ENCODE results near the gene GPANK1. TPM values are rescaled to one million over a fixed set of nuclear protein-coding genes. Genes with fewer than 3 reads are reported as not detected.

GPANK1 gene
- total and polyA plus RNA-seq, 2 experiments from 2014 or later: 27.5 to 36.2 TPM

DNA sequence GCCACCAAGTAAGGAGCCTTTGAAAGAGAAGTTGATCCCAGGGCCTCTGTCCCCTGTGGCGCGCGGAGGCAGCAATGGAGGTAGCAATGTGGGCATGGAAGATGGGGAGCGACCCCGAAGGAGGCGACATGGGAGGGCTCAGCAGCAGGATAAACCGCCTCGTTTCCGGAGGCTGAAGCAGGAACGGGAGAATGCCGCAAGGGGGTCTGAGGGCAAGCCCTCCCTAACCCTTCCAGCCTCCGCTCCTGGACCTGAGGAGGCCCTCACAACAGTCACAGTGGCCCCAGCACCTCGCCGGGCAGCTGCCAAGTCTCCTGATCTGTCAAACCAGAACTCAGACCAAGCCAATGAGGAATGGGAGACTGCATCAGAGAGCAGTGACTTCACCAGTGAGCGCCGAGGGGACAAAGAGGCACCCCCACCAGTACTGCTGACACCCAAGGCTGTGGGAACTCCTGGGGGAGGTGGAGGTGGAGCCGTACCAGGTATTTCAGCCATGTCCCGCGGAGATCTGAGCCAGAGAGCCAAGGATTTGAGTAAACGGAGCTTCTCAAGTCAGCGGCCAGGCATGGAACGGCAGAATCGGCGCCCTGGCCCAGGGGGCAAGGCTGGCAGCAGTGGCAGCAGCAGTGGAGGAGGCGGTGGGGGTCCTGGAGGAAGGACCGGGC lies 32.4 kb downstream of the GPANK1 start:
- TF ChIP-seq, protein P1, sequence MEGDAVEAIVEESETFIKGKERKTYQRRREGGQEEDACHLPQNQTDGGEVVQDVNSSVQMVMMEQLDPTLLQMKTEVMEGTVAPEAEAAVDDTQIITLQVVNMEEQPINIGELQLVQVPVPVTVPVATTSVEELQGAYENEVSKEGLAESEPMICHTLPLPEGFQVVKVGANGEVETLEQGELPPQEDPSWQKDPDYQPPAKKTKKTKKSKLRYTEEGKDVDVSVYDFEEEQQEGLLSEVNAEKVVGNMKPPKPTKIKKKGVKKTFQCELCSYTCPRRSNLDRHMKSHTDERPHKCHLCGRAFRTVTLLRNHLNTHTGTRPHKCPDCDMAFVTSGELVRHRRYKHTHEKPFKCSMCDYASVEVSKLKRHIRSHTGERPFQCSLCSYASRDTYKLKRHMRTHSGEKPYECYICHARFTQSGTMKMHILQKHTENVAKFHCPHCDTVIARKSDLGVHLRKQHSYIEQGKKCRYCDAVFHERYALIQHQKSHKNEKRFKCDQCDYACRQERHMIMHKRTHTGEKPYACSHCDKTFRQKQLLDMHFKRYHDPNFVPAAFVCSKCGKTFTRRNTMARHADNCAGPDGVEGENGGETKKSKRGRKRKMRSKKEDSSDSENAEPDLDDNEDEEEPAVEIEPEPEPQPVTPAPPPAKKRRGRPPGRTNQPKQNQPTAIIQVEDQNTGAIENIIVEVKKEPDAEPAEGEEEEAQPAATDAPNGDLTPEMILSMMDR (IDR thresholded peaks at IDR 0.05; ENCODE audit: low read depth, low read length): no peak
- Histone ChIP-seq H3K9me3 (ENCODE audit: low read depth) (no peaks in the 10 kb centered on the region), H3K4me1 (ENCODE audit: low read depth) (no peaks in the 10 kb centered on the region), H3K36me3 (peaks cover 92% of the 10 kb centered on the region), H3K4me3 (no peak overlapping the region), H3K27ac (peak overlapping the region; percentile 80), H3K27me3 (no peaks in the 10 kb centered on the region)
- no peak for DNase-seq (ENCODE audit: low read depth in 1 of 2, low spot score in 1 of 2)

DNA sequence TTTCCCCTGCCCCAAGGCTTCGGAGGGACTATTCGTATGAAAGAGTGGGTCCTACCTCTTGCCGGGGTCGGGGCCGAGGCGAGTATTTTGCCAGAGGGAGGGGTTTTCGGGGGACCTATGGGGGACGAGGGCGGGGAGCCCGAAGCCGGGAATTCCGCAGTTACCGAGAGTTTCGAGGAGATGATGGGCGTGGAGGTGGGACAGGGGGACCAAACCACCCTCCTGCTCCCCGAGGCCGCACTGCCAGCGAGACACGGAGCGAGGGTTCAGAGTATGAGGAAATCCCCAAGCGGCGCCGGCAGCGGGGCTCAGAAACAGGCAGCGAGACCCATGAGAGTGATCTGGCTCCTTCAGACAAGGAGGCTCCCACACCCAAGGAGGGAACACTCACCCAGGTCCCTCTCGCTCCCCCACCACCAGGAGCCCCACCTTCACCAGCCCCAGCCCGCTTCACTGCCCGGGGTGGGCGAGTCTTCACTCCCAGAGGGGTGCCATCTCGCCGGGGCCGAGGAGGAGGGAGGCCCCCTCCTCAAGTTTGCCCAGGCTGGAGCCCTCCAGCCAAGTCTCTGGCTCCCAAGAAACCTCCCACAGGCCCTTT lies 33.0 kb downstream of the GPANK1 start:
- TF ChIP-seq, protein P1 (IDR thresholded peaks at IDR 0.05; ENCODE audit: low read depth, low read length): no peak
- no peak for DNase-seq (ENCODE audit: low read depth in 1 of 2, low spot score in 1 of 2)
- Histone ChIP-seq H3K9me3 (ENCODE audit: low read depth) (no peaks in the 10 kb centered on the region), H3K27me3 (no peaks in the 10 kb centered on the region), H3K36me3 (peaks cover 91% of the 10 kb centered on the region), H3K27ac (peak overlapping the region; percentile 80), H3K4me3 (no peak overlapping the region), H3K4me1 (ENCODE audit: low read depth) (no peaks in the 10 kb centered on the region)

DNA sequence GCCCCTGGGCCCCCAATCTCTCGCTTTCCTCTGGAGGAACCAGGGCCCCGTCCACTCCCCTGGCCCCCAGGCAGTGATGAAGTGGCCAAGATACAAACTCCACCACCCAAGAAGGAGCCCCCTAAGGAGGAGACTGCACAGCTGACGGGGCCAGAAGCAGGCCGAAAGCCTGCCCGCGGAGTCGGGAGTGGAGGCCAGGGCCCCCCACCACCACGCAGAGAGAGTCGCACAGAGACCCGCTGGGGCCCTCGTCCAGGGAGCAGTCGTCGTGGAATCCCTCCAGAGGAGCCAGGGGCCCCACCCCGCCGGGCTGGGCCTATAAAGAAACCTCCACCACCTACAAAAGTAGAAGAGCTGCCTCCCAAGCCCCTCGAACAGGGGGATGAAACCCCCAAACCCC lies 33.6 kb downstream of the GPANK1 start:
- H3K4me3 ChIP-seq: no peak overlapping the region
- no peak for DNase-seq (ENCODE audit: low read depth in 1 of 2, low spot score in 1 of 2)
- TF ChIP-seq, protein P1 (IDR thresholded peaks at IDR 0.05; ENCODE audit: low read depth, low read length): no peak
- H3K27ac ChIP-seq: peak overlapping the region; percentile 23
- no peaks in the 10 kb centered on the region for H3K27me3 ChIP-seq
- H3K4me1 ChIP-seq (ENCODE audit: low read depth): no peaks in the 10 kb centered on the region
- H3K9me3 ChIP-seq (ENCODE audit: low read depth): no peaks in the 10 kb centered on the region
- H3K36me3 ChIP-seq: peaks cover 91% of the 10 kb centered on the region

DNA sequence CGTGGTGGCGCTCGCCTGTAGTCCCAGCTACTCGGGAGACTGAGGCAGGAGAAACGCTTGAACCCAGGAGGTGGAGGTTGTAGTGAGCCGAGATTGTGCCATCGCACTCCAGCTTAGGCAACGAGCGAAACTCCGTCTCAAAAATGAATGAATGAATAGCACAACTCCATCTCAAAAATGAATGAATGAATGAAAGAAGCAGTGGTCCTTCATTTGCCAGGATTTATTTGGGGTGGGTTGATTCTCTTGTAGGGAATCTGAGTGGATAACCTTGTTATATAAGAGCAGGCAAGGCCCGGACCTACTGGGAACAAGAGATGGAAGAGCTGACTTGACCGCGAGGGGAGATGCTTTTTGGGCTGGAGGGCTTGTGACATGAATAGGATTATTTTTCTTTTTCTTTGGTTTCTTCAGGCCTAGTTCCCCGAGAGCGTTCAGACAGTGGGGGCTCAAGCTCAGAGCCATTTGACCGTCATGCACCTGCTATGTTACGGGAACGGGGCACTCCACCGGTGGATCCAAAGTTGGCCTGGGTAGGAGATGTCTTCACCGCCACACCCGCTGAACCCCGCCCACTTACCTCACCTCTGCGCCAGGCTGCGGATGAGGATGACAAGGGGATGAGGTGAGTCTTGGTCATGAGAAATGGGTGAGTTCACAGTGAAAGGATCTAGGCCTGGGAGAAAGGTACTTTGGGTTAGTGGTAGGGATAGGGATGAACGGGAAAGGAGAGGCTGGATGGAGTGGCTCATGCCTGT lies 34.4 kb downstream of the GPANK1 start:
- H3K9me3 ChIP-seq (ENCODE audit: low read depth): no peaks in the 10 kb centered on the region
- TF ChIP-seq, protein P1 (IDR thresholded peaks at IDR 0.05; ENCODE audit: low read depth, low read length): no peak
- DNase-seq (ENCODE audit: low read depth in 1 of 2, low spot score in 1 of 2): no peak
- peaks cover 91% of the 10 kb centered on the region for H3K36me3 ChIP-seq
- no peaks in the 10 kb centered on the region for H3K4me1 ChIP-seq (ENCODE audit: low read depth)
- no peaks in the 10 kb centered on the region for H3K27me3 ChIP-seq
- no peak overlapping the region for H3K4me3 ChIP-seq
- peak overlapping the region; percentile 23 for H3K27ac ChIP-seq

DNA sequence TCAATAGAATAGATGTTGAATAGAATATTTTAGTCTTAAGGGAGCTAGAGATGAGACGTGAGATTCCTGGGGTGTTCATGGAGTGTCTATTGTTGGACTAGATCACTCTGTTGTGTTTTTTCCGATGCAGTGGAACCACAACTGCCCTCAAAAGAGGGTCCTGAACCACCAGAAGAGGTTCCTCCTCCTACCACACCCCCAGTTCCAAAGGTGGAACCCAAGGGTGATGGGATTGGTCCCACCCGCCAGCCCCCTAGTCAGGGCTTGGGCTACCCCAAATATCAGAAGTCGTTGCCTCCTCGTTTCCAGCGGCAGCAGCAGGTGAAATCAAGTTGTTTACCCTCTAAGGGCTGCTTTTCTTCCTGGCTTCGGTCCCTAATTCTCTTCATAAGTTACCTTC lies 35.8 kb downstream of the GPANK1 start:
- Histone ChIP-seq H3K27me3 (no peaks in the 10 kb centered on the region), H3K9me3 (ENCODE audit: low read depth) (no peaks in the 10 kb centered on the region), H3K4me3 (no peak overlapping the region), H3K4me1 (ENCODE audit: low read depth) (no peaks in the 10 kb centered on the region), H3K27ac (no peak overlapping the region), H3K36me3 (peaks cover 90% of the 10 kb centered on the region)
- no peak for DNase-seq (ENCODE audit: low read depth in 1 of 2, low spot score in 1 of 2)
- TF ChIP-seq, protein P1 (IDR thresholded peaks at IDR 0.05; ENCODE audit: low read depth, low read length): no peak
